Effector CD4-positive, alpha-beta T cell (primary cell): ENCODE measurements around the gene CHRM1. TPM values are rescaled to one million over a fixed set of nuclear protein-coding genes. Genes with fewer than 3 reads are reported as not detected.
"Not testable (repeated sequence)": the region's sequence is repeated elsewhere in the genome, so short reads cannot be mapped to it uniquely, and the experiment has no call there.

Experiments used
- DNase-seq: peaks from one replicate; pipeline ENCODE4 v3.0.0-alpha.2; 2020
- total RNA-seq: gene quantifications from one replicate; lab custom pipeline; 2026; lab: John Stamatoyannopoulos, UW

Gene CHRM1
- total RNA-seq: not detected

DNA sequence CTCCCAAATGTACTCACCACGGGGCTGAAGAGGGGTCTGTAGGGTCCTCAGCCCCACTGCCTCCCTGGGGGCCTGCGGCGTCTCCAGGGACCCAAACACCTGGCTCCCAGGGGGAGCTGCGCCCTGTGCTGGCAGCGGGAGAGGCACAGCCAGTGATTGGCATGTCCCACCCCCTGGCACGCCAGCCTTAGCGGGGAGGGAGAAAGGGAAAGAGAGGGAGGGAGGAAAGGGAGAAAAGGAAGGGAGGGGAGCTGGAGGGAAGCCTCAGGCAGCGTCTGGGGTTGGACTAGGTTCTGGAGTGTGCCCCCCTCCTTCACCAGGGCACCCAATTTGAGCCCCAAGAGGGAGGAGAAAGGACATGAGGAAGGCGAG lies at the start of gene CHRM1:
Gene CHRM1 (minus strand): TSS at position 163 of the 372 bp plus-strand sequence. CDS start 10,263 bp downstream, outside the sequence.
- no peak for DNase-seq

DNA sequence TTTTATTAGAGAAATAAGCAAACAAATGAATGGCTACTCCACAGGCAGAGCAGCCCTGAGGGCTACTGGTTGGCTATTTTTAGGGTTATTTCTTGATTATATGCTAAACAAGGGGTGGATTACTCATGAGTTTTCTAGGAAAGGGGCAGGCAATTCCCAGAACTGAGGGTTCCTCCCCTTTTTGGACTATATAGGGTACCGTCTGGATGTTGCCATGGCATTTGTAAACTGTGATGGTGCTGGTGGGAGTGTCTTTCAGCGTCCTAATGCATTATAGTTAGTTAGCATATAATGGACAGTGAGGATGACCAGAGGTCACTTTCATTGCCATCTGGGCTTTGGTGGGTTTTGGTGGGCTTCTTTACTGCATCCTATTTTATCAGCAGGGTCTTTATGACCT lies 44.4 kb upstream of the CHRM1 start:
- no peak for DNase-seq

DNA sequence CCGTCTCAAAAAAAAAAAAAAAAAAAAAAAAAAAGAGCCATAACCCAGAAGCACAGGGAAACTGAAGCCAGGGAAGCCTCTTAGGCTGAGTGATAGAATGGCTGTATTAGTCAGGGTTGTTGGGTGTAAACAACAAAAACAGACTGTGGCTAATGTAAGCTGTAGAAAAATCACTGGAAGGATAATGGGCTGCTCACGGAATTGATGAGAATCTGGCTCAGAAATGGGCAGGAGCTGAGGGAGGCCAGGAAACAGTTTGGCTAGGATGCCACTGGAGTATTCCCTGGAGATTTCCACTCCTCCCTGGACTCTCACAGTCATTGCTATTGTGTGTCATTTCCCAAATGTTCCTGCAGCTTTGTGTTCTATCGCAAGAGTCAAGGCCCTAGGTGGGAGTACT lies 41.2 kb upstream of the CHRM1 start:
- DNase-seq: no peak

- DNase-seq: no peak
Observed at GRCh38 chr11:62961017-62961570, 39.9 kb upstream of the CHRM1 start.

DNA sequence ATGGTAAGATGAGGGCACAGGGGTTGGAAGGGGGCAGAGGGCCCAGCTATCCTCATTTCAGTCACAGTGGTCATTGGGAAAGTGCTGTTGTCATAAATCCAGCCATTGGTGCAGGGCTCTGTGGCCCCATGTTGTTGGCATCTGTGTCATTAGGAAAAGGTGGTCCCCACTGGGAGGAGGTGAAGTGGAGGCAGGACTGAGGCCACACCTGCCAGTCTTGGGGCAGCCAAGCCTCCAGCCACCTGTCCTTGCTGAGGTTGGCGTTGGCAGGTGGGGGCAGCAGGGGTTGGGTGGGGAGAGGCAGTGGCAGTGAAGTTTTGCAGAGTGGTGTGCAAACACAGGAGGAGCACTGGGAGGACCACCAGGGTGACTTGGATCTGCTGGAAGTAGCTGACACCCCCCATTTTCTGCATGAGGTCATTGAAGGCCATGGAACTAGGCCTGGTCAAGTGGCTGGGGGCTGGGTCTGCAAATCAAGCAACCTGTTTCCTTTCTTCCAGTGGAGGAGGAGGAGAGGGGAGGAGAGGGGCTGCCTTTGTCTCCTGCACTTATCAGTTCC lies 38.3 kb upstream of the CHRM1 start:
- DNase-seq: no peak

GRCh38 chr11:62958547-62959421 lies 37.6 kb upstream of the CHRM1 start:
- no peak for DNase-seq

GRCh38 chr11:62957147-62957546 lies 36.0 kb upstream of the CHRM1 start:
- DNase-seq: no peak

- no peak for DNase-seq
Observed at GRCh38 chr11:62954478-62954877, 33.3 kb upstream of the CHRM1 start.

GRCh38 chr11:62953811-62954210 lies 32.6 kb upstream of the CHRM1 start:
- DNase-seq: no peak

GRCh38 chr11:62948765-62949320 lies 27.7 kb upstream of the CHRM1 start:
- DNase-seq: no peak

DNA sequence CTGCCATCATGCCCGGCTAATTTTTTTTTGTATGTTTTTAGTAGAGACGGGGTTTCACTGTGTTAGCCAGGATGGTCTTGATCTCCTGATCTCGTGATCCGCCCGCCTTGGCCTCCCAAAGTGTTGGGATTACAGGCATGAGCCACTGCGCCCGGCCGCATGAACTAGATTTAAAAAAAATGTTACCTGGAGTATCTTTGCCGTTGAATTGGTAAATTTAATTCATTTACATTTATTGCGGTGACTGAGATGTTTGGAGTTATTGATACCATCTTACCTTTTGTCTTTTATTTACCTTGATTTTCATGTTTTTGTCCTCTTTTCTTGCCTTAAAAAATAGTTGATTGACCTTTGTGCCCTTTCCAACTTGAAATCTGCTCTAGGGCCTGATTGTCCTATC lies 24.4 kb upstream of the CHRM1 start:
- DNase-seq: not testable (repeated sequence)

DNA sequence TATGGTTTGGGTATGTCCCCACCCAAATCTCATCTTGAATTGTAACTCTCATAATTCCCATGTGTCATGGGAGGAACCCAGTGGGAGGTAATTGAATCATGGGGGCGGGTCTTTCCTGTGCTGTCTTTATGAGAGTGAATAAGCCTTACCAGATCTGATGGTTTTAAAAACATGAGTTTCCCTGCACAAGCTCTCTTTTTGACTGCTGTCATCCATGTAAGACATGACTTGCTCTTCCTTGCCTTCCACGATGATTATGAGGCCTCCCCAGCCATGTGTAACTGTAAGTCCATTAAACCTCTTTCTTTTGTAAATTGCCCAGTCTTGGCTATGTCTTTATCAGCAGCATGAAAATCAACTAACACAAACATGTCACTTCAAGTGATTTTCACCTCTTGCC lies 16.4 kb upstream of the CHRM1 start:
- DNase-seq: not testable (repeated sequence)

GRCh38 chr11:62934496-62934785 lies 13.3 kb upstream of the CHRM1 start:
- no peak for DNase-seq

DNA sequence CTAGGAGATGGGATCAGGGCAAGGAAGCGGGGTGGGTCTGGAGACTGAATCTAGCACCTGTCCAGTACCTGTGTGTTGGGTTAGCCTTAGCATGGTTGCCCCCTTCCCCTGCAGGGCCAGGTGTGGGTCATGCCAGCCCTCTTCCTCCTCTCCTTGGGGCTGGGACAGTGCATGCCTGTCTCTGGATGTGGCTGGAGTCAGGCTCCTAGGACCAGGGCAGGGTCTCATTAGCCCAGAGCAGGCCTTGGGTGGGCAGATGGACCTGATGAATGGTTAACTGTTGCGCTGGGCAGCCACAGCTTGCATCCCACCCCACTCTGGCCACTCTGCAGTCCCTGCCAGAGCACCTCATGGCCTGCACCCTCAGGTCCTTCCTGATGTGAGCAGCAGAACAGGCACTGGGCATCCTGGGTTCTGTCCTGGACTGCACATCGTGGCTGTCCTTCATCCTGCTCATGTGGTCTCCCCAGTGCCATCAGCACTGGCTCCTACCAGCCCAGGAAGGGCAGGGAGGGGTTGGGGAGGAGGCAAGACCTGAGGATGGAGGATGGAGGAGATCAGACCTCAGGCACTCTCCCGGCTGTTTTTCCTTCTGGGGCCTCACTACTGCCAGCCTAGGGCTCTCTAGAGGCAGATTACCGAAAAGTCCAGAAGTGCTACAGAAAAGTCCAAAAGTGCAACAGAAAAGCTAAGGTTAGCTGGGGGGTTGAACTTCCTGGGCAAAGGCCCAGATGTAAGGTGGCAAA lies 12.8 kb upstream of the CHRM1 start:
- no peak for DNase-seq

DNA sequence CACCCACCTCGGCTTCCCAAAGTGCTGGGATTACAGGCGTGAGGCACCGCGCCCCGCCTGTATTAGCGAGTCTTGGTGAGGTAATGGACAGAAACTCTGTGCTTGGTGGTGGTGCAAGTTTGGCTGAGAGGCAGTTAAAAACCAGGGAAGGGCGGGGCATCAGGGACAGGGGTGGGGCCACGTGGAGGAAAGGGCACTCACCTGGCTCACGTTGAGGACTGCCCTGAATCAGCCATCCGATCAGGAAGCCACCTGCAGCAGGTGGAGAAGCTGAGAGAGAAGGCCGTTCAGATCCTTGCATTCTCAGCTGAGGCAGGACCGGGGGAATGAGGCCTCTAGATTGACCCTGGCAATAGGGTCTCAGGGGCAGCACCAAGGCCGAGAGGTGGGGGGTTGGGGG lies 12.1 kb upstream of the CHRM1 start:
- DNase-seq: no peak

DNA sequence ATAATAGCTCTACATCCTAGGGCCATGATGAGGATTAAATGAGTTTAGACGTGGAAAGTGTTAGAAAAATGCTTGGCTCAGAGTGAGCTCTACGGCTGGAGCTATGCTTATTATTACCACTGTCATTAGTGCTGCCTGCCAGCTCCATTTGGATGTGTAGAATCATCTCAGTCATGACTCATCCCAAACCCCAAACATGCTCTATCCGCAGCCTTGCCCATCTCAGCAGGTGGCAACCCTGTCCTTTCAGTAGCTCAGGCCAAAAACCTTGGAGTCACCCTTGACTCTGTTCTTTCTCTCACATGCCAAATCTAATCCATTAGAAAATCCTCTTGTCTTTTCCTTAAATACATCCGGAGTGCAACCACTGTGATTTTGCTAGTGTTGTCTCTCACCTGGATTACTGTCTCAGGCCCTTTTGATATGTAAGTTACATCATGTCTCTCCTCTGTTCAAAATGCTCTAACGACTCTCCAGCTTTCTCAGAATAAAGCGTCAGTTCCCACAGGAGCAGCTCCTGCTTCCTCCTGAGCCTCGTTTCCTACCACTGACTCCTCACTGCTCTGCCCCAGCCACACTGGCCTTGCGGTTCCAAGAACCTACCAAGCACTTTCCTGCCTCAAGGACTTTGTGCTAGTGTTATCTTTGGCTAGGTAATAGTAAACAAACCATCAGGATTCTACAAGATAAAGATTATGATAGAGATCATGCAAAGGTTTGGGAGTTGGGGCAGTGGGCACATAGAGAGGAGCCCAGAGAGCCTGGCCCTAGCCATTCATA lies 10.5 kb upstream of the CHRM1 start:
- DNase-seq: no peak

- DNase-seq: no peak
Observed at GRCh38 chr11:62930666-62931065, 9.5 kb upstream of the CHRM1 start.

- DNase-seq: no peak
Observed at GRCh38 chr11:62930157-62930556, 9.0 kb upstream of the CHRM1 start.

DNA sequence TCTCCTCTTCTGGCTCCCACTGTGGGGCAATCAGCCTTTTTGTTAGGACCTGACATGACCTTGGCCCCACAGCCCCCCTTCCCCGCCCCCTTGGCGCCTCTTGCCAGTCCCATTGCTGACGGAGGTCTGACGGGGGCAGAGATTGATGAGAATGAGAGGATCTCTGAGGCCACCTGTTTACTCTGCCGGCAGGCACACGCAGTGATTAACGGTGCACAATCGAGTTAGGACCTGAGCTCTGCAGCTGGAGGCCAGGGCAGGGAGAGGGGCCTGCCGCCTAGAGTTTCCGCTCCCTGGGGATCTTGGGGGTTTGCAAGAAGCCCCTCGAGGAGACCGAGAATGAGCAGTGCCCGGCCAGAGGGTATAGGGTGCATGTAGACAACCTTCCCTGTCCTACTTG lies 6.8 kb upstream of the CHRM1 start:
- no peak for DNase-seq

DNA sequence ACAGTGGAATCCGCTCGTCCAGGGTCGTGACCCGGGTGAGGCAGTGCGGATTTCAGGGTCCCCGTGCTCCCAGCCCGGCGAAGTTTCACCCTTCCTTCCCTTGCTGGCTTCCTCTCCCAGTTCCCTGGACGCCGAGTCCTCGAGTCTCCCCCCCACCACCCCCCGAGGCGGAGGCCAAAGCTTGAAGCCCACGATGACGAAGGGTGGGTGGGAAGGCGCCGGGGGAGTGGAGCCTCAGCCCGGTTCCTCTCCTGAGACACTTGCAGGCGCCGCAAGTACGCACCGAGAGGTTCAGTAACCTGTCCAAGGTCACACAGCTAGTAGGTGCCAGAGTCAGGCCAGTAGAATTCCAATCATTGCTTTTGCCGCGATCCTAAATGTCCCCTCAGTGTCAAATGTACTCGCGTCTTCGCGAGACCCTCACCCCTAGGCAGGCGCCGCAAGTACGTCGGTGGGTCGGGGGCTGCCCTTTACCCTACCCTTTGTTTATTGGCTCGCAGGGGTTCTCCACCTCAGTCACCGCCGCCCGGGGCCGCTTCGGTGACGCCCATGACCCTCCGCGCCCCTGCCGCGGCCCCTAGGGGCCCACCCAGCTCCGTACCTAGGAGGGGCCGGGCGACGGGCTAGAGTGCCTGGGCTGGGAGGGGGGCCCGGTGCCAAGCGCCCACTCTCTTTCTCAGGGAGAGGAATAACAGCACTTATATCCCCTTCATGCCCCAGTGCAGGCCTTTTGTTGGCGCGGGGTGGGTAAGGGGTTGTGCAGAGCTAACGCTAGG lies 5.7 kb upstream of the CHRM1 start:
- DNase-seq: no peak
